Measurements from ENCODE around the gene NAA80.

DNA sequence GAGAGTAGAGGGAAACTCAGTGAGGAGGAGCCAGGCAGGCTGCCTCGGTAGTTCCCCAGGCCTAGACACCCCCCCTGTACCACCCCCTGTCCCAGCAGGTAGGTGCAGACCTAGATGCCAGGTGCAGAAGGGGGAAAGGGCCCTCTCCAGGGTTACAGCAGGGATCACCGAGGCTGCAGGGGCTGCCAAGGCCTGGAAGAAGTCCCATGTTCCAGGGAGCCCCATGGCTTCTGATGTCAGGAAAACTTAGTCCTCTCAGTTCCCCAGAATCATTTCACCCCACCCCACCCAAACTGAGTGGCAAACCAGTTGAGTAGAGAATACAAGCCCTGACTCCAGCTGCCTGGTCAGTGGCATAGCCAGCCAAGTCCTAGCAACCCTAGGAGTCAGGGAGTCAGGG lies 37.7 kb downstream of the NAA80 start:
- TF ChIP-seq, protein P1, sequence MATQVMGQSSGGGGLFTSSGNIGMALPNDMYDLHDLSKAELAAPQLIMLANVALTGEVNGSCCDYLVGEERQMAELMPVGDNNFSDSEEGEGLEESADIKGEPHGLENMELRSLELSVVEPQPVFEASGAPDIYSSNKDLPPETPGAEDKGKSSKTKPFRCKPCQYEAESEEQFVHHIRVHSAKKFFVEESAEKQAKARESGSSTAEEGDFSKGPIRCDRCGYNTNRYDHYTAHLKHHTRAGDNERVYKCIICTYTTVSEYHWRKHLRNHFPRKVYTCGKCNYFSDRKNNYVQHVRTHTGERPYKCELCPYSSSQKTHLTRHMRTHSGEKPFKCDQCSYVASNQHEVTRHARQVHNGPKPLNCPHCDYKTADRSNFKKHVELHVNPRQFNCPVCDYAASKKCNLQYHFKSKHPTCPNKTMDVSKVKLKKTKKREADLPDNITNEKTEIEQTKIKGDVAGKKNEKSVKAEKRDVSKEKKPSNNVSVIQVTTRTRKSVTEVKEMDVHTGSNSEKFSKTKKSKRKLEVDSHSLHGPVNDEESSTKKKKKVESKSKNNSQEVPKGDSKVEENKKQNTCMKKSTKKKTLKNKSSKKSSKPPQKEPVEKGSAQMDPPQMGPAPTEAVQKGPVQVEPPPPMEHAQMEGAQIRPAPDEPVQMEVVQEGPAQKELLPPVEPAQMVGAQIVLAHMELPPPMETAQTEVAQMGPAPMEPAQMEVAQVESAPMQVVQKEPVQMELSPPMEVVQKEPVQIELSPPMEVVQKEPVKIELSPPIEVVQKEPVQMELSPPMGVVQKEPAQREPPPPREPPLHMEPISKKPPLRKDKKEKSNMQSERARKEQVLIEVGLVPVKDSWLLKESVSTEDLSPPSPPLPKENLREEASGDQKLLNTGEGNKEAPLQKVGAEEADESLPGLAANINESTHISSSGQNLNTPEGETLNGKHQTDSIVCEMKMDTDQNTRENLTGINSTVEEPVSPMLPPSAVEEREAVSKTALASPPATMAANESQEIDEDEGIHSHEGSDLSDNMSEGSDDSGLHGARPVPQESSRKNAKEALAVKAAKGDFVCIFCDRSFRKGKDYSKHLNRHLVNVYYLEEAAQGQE (IDR thresholded peaks at IDR 0.05; ENCODE audit: borderline replicate concordance) = no peak
- no peak for TF ChIP-seq CTCF (IDR thresholded peaks at IDR 0.05; ENCODE audit: poor library complexity, severe bottlenecking)
- no peak for TF ChIP-seq EP300 (conservative IDR thresholded peaks at IDR 0.05; ENCODE audit: poor library complexity, severe bottlenecking)
- TF ChIP-seq RAD21 (conservative IDR thresholded peaks at IDR 0.05) = no peak
- TF ChIP-seq SMC3 (conservative IDR thresholded peaks at IDR 0.05; ENCODE audit: poor library complexity) = no peak
- no peak for TF ChIP-seq EZH2 (IDR thresholded peaks at IDR 0.05; ENCODE audit: borderline replicate concordance, insufficient read depth, low read length, poor library complexity, severe bottlenecking)
- no peak for TF ChIP-seq TAF1 (IDR thresholded peaks at IDR 0.05; ENCODE audit: low read depth)
- no peak for TF ChIP-seq POLR2AphosphoS5 (IDR thresholded peaks at IDR 0.05)

Data from neural cell (in vitro differentiated cells).